GM18870 (cell line): ENCODE results near the gene CASP5.
A peak's percentile ranks its signal among the peaks of the same experiment; 100 is the strongest.
"Not testable (repeated sequence)": the region's sequence is repeated elsewhere in the genome, so short reads cannot be mapped to it uniquely, and the experiment has no call there.

Source experiments
- ATAC-seq: cut with Tn5 transposase; IDR thresholded peaks from one replicate; pipeline ENCODE4 v1.9.1; 2021; ENCODE audit warnings: moderate library complexity; ENCODE audit not compliant: unreplicated experiment

The CASP5 gene

GRCh38 chr11:105033781-105034180 lies 10.8 kb upstream of the CASP5 start:
- no peak for ATAC-seq

- no peak for ATAC-seq
Observed at GRCh38 chr11:105033343-105033742, 10.4 kb upstream of the CASP5 start.

GRCh38 chr11:105032495-105032894 lies 9.5 kb upstream of the CASP5 start:
- ATAC-seq, result no peak

DNA sequence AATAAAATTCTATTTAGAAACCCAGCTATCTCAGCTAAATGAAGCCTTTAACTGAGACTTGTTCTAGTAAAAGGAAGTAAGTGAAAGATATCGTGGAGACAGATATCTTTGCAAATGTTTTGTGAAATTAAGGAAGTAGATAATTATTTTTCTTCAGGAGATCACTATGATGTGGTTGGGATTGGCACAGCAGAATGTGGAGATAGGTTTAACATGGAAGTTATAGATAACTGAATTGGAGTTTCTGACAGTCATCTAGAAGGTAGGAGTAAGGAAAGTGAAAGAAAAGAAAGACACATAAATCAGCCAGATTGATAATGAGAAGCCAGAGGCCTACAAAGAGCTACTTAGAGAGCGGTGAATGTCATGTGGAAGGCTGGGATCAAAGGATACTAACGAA lies 4.7 kb upstream of the CASP5 start:
- ATAC-seq, result peak; percentile 53

DNA sequence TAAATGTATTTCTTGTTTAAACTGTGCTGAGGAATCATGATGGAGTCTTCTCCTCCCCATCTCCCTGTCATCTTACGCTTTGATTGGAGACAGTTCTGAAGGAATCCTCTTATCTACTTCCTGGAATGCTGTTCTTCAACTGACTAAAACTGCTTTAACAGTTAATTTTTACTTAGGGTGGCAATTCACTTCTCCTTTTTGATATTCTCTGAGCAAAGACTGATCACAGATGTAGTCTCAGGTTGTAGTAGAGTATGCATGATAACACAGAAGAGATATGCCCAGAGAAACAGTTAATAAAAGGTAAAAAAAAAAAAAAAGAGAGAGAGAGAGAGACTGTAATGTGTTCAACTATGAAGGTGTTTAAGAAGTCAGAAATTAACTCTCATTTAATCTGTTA lies 1.4 kb upstream of the CASP5 start:
- no peak for ATAC-seq

GRCh38 chr11:105022527-105022926 lies 441 bp downstream of the CASP5 start:
- no peak for ATAC-seq

- ATAC-seq, result no peak
Observed at GRCh38 chr11:105007463-105007862, 15.5 kb downstream of the CASP5 start.

GRCh38 chr11:105005451-105005845 lies 17.5 kb downstream of the CASP5 start:
- ATAC-seq, result no peak

- no peak for ATAC-seq
Observed at GRCh38 chr11:105004021-105004420, 18.9 kb downstream of the CASP5 start.

DNA sequence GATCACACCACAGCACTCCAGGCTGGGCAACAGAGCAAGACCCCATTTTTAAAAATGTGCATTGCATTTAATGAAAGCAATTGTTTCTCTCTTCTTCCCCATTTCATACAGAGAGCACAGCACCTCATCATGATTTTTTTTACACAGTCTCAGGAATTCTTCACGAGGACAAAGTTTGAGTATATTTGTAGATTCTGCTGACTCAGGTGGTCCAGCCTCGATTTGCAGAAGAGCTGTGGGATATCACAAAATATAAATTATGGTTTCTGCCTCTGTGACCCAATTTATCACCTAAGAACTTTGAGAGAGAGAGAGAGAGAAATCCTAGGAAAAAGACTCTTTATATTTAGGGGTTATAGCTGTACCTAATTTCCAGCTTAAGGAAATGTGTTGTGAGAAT lies 19.8 kb downstream of the CASP5 start:
- ATAC-seq, result no peak

- peak; percentile 88 for ATAC-seq
Observed at GRCh38 chr11:105000797-105001196, 22.2 kb downstream of the CASP5 start.

GRCh38 chr11:105000167-105000566 lies 22.8 kb downstream of the CASP5 start:
- no peak for ATAC-seq

DNA sequence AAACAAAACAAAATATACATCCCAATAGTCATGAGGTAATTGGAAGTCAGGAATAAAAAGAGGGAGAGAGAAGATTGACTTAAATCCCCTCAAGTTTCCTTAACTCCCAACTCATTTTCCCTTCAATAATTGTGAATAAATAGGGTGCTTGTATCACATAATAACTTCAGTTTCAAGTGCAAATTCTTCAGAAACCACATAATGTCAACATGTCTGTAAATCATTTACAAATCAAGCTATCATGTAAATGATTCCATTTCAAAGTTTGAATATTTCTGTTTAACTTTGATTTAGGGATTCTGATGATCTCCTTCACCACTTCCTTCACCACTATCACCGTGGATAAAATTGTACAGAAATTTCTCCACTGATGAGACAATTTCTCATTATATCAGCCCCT lies 23.2 kb downstream of the CASP5 start:
- ATAC-seq, result no peak

DNA sequence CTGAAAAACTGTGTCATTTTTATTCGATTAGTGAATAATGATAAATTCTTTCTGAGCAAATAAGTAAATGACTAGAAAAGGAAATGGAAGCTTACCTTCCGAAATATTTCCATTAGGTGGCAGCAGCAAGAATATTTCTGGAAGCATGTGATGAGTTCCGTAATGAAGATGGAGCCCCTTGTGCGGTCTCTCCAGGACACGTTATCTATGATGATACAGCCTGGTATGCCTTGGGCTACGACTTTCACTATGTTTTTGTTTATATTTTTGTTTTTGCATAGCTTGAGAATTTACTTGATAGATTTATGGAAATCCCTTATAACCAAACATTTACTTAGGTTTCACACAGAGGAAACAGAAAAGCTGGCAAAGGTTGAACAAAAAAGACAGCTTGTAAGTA lies 25.7 kb downstream of the CASP5 start:
- no peak for ATAC-seq

GRCh38 chr11:104995001-104995408 lies 28.0 kb downstream of the CASP5 start:
- ATAC-seq, result no peak

DNA sequence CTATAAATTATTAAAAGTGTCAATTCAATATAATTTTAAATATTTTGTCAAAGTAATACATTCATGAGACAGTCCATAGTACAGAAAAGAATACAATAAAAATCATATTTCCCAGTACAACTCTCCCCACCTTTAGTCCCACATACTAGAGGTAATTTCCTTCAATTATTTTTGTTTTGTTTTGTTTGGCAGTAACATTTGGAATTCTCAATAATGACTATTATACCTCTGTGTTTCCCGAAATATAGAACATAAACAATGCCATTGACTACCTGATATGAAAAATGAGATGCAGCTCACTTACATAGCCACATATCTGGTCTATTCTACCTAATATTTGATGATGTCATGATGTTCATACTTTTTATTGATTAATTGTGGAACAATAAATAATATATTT lies 30.2 kb downstream of the CASP5 start:
- no peak for ATAC-seq

GRCh38 chr11:104991994-104992393 lies 31.0 kb downstream of the CASP5 start:
- ATAC-seq, result no peak

DNA sequence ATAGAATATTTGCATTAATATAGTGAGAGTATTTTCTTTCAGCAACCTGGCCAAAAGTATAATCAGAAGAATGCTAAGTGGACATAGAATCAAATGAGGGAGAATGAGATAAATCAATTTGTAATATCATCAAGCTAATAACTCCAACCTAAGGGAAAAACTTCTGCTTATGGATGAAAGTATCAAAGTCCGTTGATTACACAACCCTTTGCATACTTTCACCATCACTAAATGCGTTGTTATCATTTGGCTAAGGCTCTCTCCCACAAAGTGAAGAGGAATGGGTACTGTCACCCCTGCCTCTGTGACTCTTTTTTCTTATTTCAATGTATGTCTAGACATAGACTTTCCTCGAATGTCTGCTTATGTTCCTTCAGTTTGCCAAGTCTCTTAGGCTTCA lies 38.2 kb downstream of the CASP5 start:
- ATAC-seq, result no peak

DNA sequence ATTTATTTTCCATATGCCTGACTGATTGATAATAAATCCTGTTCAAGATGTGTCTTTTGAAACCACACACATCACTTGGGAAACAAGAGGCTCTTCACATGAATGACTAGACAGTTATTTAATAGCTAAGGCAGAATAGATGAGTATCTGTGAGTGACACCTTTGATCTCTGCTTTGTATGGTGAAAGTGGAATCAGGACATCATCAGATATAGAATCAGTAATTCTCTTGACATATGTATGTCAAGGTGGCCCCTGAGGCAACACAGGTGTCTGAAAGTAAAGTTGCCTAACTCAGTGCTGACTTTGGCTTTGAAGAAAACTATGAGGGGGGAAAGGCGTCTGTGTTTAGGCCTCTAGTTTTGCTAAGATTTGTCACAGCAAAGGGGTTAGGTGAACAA lies 43.1 kb downstream of the CASP5 start:
- ATAC-seq, result no peak

GRCh38 chr11:104973616-104974015 lies 49.4 kb downstream of the CASP5 start:
- no peak for ATAC-seq

GRCh38 chr11:104972924-104973323 lies 50.0 kb downstream of the CASP5 start:
- not testable (repeated sequence) for ATAC-seq

- ATAC-seq, result no peak
Observed at GRCh38 chr11:104970756-104971155, 52.2 kb downstream of the CASP5 start.

- no peak for ATAC-seq
Observed at GRCh38 chr11:104968856-104969776, 53.9 kb downstream of the CASP5 start.
